Smooth muscle cell (in vitro differentiated cells): Measurements from ENCODE around the gene PLK3. TPM values are rescaled to one million over a fixed set of nuclear protein-coding genes. Genes with fewer than 3 reads are reported as not detected.

ENCODE experiments used
- DNase-seq: peaks from one replicate; lab custom pipeline; 2025; ENCODE audit not compliant: unreplicated experiment; lab: John Stamatoyannopoulos, UW
- H2AFZ ChIP-seq: fragments of 200-600 bp; sonication (generic); 2 replicates; pipeline ENCODE4 v1.6.0; 2016; ENCODE audit warnings: antibody characterized with exemption, low read depth, mild to moderate bottlenecking
- H3F3A ChIP-seq: fragments of 200-600 bp; sonication (generic); 2 replicates; pipeline ENCODE4 v1.6.0; 2017; ENCODE audit warnings: antibody characterized with exemption, low read depth
- H3K27ac ChIP-seq: fragments of 200-600 bp; sonication (generic); 2 replicates; pipeline ENCODE4 v1.5.1; 2016; ENCODE audit warnings: low read depth, mild to moderate bottlenecking
- H3K27me3 ChIP-seq: fragments of 200-600 bp; sonication (generic); 2 replicates; pipeline ENCODE4 v1.6.1; 2016; ENCODE audit warnings: low read depth, mild to moderate bottlenecking
- H3K36me3 ChIP-seq: fragments of 200-600 bp; sonication (generic); 2 replicates; pipeline ENCODE4 v1.5.1; 2016; ENCODE audit warnings: low read depth
- H3K4me1 ChIP-seq: fragments of 200-600 bp; sonication (generic); 2 replicates; pipeline ENCODE4 v1.5.1; 2016; ENCODE audit warnings: low read depth
- H3K4me2 ChIP-seq: fragments of 200-600 bp; sonication (generic); 2 replicates; pipeline ENCODE4 v1.6.0; 2016; ENCODE audit warnings: mild to moderate bottlenecking
- H3K4me3 ChIP-seq: fragments of 200-600 bp; sonication (generic); 2 replicates; pipeline ENCODE4 v1.5.1; 2016; ENCODE audit warnings: mild to moderate bottlenecking
- H3K79me2 ChIP-seq: fragments of 200-600 bp; sonication (generic); 2 replicates; pipeline ENCODE4 v1.6.0; 2016; ENCODE audit warnings: low read depth, mild to moderate bottlenecking
- H3K9ac ChIP-seq: fragments of 200-600 bp; sonication (generic); 2 replicates; pipeline ENCODE4 v1.6.0; 2016; ENCODE audit warnings: low read depth
- H3K9me3 ChIP-seq: fragments of 200-600 bp; sonication (generic); replicated peaks from 2 replicates; pipeline ENCODE4 v1.5.1; 2016; ENCODE audit warnings: low read depth
- H4K20me1 ChIP-seq: fragments of 200-600 bp; sonication (generic); 2 replicates; pipeline ENCODE4 v1.6.0; 2016; ENCODE audit warnings: low read depth
- WGBS: methylation state at CpG from one replicate; pipeline ENCODE4 v1.1.7; 2016; ENCODE audit warnings: low lambda C conversion rate; 5-methylcytosine and 5-hydroxymethylcytosine counted together
- polyA plus RNA-seq: library from polyadenylated mRNA; unstranded; fragments of >200 nt; fragmentation: Nextera tagmentation; extraction: Ambion mirVana; gene quantifications from 2 replicates; pipeline ENCODE4 v1.2.1, GENCODE V29; 2016
- total RNA-seq: library from RNA; depleted of rRNA; stranded (reverse); fragments of >200 nt; gene quantifications from 2 replicates; pipeline ENCODE4 v1.2.3, GENCODE V29; 2014
- TF ChIP-seq, protein P1 (sequence below): fragments of 200-600 bp; sonication (generic); IDR thresholded peaks from 2 replicates; pipeline ENCODE4 v1.5.1; 2017; ENCODE audit warnings: borderline replicate concordance, mild to moderate bottlenecking, antibody characterized with exemption; ENCODE audit not compliant: insufficient read depth, poor library complexity, severe bottlenecking

The PLK3 gene
- total and polyA plus RNA-seq, 2 experiments from 2014 or later = 39.7 to 42.0 TPM

DNA sequence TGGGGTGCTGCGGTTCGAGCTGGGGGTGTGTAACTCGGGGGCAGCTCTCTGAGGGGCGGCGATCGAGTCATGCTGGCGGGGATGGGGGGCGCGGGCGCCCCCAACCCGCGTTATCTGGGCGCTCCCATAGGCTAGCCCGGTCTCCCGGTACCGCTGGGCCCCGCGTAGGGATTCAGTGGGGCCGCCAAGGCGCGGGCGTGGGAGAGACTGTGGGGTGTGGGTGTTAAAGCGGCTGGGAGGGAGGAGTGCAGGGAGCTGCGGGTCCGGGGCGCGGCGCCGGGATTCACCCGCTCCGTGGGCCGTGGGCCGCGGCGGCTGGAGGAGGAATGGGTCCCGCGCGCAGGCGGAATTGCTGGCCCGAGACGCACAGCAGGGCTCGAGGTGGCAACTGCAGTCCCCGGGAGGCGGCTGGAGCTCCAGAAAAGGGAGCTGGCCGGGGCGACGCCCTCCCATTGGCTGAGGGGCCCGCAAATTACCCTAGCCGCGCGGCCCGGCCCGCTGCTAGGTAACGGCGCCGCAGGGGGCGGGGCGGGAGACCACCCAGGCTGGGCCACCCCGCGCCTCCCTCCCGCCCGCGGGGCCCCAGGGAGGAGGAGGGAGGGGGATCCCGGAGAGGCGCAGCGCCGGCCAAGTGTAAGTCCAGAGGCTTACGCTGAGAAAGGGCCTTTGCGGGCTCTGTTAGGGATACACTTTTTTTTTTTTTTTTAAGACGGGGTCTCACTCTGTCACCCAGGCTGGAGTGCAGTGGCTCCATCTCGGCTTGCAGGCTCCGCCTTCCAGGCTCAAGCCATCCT is 42.9 kb downstream of the PLK3 start, which contains the start of gene PTCH2:
Gene PTCH2, minus strand, starts transcription at position 392 of the 794 bp plus-strand sequence. Its CDS starts 321 bp downstream, at position 71.
- no peaks in the 10 kb centered on the region for H3K36me3 ChIP-seq
- no peaks in the 10 kb centered on the region for H3K79me2 ChIP-seq
- no peaks in the 10 kb centered on the region for H3K4me1 ChIP-seq
- peak; percentile 67 for DNase-seq
- no peaks in the 10 kb centered on the region for H4K20me1 ChIP-seq
- H3K27ac ChIP-seq = no peak within 1 kb of the TSS
- peak within 1 kb of the TSS; percentile 56 for H3K4me3 ChIP-seq
- H3K27me3 ChIP-seq = no peaks in the 10 kb centered on the region
- peak within 1 kb of the TSS; percentile 93 for H3K4me2 ChIP-seq
- no peaks in the 10 kb centered on the region for H3K9me3 ChIP-seq
- TF ChIP-seq, protein P1, sequence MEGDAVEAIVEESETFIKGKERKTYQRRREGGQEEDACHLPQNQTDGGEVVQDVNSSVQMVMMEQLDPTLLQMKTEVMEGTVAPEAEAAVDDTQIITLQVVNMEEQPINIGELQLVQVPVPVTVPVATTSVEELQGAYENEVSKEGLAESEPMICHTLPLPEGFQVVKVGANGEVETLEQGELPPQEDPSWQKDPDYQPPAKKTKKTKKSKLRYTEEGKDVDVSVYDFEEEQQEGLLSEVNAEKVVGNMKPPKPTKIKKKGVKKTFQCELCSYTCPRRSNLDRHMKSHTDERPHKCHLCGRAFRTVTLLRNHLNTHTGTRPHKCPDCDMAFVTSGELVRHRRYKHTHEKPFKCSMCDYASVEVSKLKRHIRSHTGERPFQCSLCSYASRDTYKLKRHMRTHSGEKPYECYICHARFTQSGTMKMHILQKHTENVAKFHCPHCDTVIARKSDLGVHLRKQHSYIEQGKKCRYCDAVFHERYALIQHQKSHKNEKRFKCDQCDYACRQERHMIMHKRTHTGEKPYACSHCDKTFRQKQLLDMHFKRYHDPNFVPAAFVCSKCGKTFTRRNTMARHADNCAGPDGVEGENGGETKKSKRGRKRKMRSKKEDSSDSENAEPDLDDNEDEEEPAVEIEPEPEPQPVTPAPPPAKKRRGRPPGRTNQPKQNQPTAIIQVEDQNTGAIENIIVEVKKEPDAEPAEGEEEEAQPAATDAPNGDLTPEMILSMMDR = no peak
- H3F3A ChIP-seq = peaks cover 4% of the 10 kb centered on the region
- 7% methylated on average over 23 of the region's 72 CpGs for WGBS
- peak within 1 kb of the TSS; percentile 12 for H2AFZ ChIP-seq
- peak within 1 kb of the TSS; percentile 24 for H3K9ac ChIP-seq

DNA sequence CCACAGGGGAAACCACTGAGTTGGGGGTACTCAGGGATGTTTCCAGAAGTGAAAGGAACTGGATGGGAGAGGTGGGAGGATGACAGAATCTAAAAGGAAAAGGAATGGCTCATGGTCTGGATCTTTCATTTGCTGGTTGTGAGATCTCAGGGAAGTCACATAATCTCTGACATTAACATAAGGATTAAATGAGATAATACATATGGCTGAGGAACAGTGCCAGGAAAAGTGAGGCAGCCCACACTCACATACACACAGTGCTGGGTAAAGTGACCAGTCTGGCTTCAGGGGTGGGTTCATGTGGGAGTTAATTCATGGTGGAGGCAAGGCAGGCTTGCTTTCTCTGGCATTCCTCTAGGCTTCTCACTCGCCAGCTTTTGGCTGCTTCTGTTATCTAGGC is 46.8 kb downstream of the PLK3 start:
- no peak overlapping the region for H2AFZ ChIP-seq
- H3K27me3 ChIP-seq = no peaks in the 10 kb centered on the region
- H3K4me1 ChIP-seq = no peaks in the 10 kb centered on the region
- no peak overlapping the region for H3K27ac ChIP-seq
- TF ChIP-seq, protein P1 = no peak
- 27% methylated on average over 1 of the region's 1 CpG for WGBS
- no peaks in the 10 kb centered on the region for H3K79me2 ChIP-seq
- H3K4me3 ChIP-seq = no peak overlapping the region
- no peak overlapping the region for H3K9ac ChIP-seq
- no peak overlapping the region for H3K4me2 ChIP-seq
- peaks cover 4% of the 10 kb centered on the region for H3F3A ChIP-seq
- H3K36me3 ChIP-seq = no peaks in the 10 kb centered on the region
- no peaks in the 10 kb centered on the region for H3K9me3 ChIP-seq
- H4K20me1 ChIP-seq = no peaks in the 10 kb centered on the region
- no peak for DNase-seq

GRCh38 chr1:44847845-44848244 is 47.7 kb downstream of the PLK3 start:
- Histone ChIP-seq H3K27ac (no peak overlapping the region), H3K36me3 (no peaks in the 10 kb centered on the region), H3K4me1 (no peaks in the 10 kb centered on the region)

More at GRCh38 chr1:44847845-44848244, 47.7 kb downstream of the PLK3 start:
- no peaks in the 10 kb centered on the region for H3K9me3 ChIP-seq
- H3K79me2 ChIP-seq = no peaks in the 10 kb centered on the region
- H3K9ac ChIP-seq = no peak overlapping the region
- DNase-seq = no peak
- WGBS = 83% methylated on average over 1 of the region's 1 CpG
- no peaks in the 10 kb centered on the region for H3F3A ChIP-seq
- no peaks in the 10 kb centered on the region for H3K27me3 ChIP-seq
- H4K20me1 ChIP-seq = no peaks in the 10 kb centered on the region
- no peak overlapping the region for H3K4me2 ChIP-seq
- no peak overlapping the region for H3K4me3 ChIP-seq
- H2AFZ ChIP-seq = no peak overlapping the region
- TF ChIP-seq, protein P1 = no peak
